Memory B cell (primary cell): ENCODE data around the gene ATP8B4.

ENCODE experiments used
- ATAC-seq: fragments of 150-1000 bp; cut with Tn5 transposase; 2 replicates; pipeline ENCODE4 v1.10.0; 2021; ENCODE audit warnings: low read depth, mild to moderate bottlenecking, moderate library complexity
- DNase-seq, 2 donors: peaks; one replicate each; pipeline ENCODE4 v3.0.0; 2022; ENCODE audit warnings: low spot score in 2 of 2
- H3K27ac Mint-ChIP-seq: one replicate; pipeline ENCODE4 v1.8.0; 2022; ENCODE audit warnings: mild to moderate bottlenecking, moderate library complexity, mixed read lengths
- H3K27me3 Mint-ChIP-seq: one replicate; pipeline ENCODE4 v1.8.0; 2022; ENCODE audit warnings: mixed read lengths
- H3K36me3 Mint-ChIP-seq: one replicate; pipeline ENCODE4 v1.8.0; 2022; ENCODE audit warnings: mild to moderate bottlenecking, mixed read lengths
- H3K4me1 Mint-ChIP-seq: one replicate; pipeline ENCODE4 v1.8.0; 2022; ENCODE audit warnings: mixed read lengths
- H3K4me3 Mint-ChIP-seq: one replicate; pipeline ENCODE4 v1.8.0; 2022; ENCODE audit warnings: mild to moderate bottlenecking, moderate library complexity, mixed read lengths
- H3K9me3 Mint-ChIP-seq: one replicate; pipeline ENCODE4 v1.8.0; 2022; ENCODE audit warnings: mixed read lengths

ATP8B4 gene

DNA sequence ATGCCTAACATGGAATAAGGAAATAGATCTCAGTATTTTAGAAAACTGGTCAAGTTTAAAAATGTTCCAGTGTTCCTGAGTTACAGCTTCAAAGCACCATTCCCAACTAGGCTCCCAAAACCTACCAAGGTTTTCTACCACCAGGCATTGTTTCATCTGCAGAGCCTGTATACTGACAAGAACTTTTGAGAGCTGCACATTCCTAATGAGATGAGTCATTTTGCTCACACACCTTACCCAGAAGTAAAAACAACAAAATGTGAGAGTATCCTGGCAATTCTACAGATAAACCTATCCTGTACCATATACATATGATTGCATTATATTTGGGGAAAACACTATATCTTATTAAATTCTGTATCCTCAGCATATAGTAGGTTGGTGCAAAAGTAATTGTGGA lies 90.7 kb downstream of the ATP8B4 start:
- peaks cover 5% of the 10 kb centered on the region for H3K27me3 Mint-ChIP-seq
- H3K4me1 Mint-ChIP-seq: no peaks in the 10 kb centered on the region
- no peak for DNase-seq
- H3K9me3 Mint-ChIP-seq: no peaks in the 10 kb centered on the region
- no peak overlapping the region for H3K4me3 Mint-ChIP-seq
- H3K27ac Mint-ChIP-seq: no peak overlapping the region
- H3K36me3 Mint-ChIP-seq: no peaks in the 10 kb centered on the region
- no peak for ATAC-seq

DNA sequence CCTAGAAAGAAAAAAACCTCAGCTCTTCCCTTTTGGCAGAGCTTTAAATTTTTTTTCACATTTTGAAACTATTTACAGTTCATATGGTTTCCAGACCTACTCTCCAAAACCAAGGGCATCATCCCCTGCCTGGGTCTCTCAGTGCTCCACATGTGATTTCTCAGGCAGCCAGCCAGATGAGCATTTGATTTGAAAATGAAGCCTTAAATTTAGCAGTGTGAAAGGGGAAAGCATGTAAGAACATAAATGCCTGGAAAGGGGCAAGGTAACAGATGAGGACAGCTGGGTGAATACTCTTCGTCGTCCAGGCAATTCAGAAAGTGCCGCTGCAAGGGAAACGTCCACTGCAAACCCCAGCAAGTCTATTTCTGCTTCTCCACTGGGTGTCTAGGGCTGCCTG lies 94.8 kb downstream of the ATP8B4 start:
- Mint-ChIP-seq H3K27me3 (peaks cover 5% of the 10 kb centered on the region), H3K9me3 (no peaks in the 10 kb centered on the region), H3K4me3 (no peak overlapping the region), H3K4me1 (no peaks in the 10 kb centered on the region), H3K36me3 (no peaks in the 10 kb centered on the region), H3K27ac (no peak overlapping the region)
- ATAC-seq (no peak), DNase-seq (no peak)

DNA sequence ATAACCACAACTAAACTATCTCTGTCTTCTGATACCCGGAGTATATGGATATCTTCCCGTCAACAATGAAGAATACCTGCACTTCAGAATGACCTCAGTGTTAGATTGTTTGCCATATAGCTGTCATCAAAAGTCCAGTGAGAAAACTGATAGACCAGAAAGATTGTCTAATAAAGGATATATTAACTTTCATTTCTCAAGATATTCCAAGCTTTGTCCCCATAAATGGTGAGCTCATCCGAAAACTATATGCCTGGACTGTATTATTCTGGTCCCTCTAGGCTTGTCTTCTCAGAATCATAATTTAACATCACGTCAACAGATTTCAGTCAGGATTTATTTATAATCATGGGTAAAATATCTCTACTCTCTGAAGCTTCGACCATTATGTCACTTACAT lies 100.5 kb downstream of the ATP8B4 start:
- H3K27me3 Mint-ChIP-seq: no peaks in the 10 kb centered on the region
- DNase-seq: no peak
- H3K9me3 Mint-ChIP-seq: no peaks in the 10 kb centered on the region
- no peak overlapping the region for H3K4me3 Mint-ChIP-seq
- H3K36me3 Mint-ChIP-seq: no peaks in the 10 kb centered on the region
- H3K4me1 Mint-ChIP-seq: no peaks in the 10 kb centered on the region
- H3K27ac Mint-ChIP-seq: no peak overlapping the region
- no peak for ATAC-seq

DNA sequence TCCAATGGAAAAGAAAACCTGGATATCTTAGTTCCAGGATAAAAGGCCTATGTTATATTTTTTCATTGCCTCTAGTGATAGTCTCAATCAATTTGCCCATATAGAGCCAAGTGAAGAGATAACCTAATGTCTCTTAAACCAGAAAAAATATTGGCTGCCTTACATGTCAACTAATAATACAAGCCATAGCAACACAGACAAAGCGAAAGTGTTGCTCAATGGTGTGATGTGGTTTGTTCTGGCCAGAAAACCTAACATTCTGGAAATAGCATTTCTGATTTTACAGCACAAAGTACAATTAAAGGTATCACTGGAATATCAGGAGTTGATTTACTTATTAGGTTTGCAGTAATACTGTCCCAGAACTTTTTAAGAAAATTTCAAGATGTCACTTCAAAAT lies 101.5 kb downstream of the ATP8B4 start:
- H3K4me1 Mint-ChIP-seq: no peaks in the 10 kb centered on the region
- H3K36me3 Mint-ChIP-seq: no peaks in the 10 kb centered on the region
- no peaks in the 10 kb centered on the region for H3K27me3 Mint-ChIP-seq
- H3K9me3 Mint-ChIP-seq: no peaks in the 10 kb centered on the region
- H3K27ac Mint-ChIP-seq: no peak overlapping the region
- H3K4me3 Mint-ChIP-seq: no peak overlapping the region
- DNase-seq: no peak
- ATAC-seq: no peak

DNA sequence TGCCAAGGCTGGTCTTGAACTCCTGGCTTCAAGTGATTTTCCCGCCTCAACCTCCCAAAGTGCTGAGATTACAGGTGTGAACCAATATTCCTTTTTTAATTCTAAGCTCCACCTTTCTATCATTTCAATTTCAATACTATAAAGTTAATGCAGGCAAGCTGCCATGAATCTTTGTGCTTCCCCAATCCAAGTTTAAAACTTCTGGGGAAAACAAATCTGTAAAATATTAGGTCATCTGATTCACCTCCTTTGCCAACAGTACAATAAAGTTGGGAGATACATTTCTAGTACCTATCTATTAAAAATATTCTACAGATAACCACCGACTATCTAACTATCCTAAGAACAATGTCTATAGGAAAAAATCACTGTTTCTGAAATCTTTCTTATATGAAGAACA lies 102.1 kb downstream of the ATP8B4 start:
- Mint-ChIP-seq H3K27ac (no peak overlapping the region), H3K27me3 (no peaks in the 10 kb centered on the region), H3K36me3 (no peaks in the 10 kb centered on the region), H3K4me3 (no peak overlapping the region), H3K9me3 (no peaks in the 10 kb centered on the region), H3K4me1 (no peaks in the 10 kb centered on the region)
- no peak for DNase-seq
- no peak for ATAC-seq

DNA sequence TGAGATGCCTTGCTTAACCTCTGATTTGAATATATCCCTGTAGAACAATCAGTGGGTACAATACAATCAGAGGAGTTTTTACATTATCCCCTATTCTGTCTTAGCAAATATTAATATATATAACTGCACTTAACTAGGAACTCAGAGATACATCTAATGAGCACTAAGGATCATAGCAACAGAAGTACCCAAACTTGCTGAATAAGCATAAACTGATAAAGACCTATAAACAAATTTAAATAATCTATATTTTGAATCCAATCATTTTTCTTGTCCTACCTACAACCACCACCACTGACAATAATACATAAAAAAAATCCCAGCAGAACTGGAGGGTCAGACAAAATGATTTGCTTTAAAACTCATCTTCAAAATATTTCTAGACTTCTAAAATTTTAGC lies 106.2 kb downstream of the ATP8B4 start:
- no peaks in the 10 kb centered on the region for H3K27me3 Mint-ChIP-seq
- no peak overlapping the region for H3K27ac Mint-ChIP-seq
- DNase-seq (no peak), ATAC-seq (no peak)
- no peaks in the 10 kb centered on the region for H3K4me1 Mint-ChIP-seq
- H3K9me3 Mint-ChIP-seq: no peaks in the 10 kb centered on the region
- H3K4me3 Mint-ChIP-seq: no peak overlapping the region
- H3K36me3 Mint-ChIP-seq: no peaks in the 10 kb centered on the region

DNA sequence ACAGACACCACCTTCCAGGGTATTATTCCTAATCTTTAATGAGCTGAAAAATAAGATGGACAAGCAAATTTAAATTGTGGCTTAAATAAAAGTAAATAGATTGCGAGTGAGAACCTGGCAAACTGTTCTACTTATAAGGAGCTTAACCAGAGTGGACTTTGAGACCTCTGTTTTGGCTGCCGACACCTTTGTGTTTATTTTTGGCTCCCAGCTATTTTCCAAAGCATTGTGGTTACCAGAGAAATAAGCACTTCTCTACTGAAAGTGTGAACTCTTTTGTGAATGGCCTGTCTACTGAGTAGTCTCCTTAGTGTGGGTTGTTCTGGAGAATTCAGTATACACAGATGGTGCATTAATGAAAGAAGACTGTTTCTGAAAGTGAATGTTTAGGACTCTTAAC lies 109.4 kb downstream of the ATP8B4 start:
- ATAC-seq (no peak), DNase-seq (no peak)
- no peaks in the 10 kb centered on the region for H3K36me3 Mint-ChIP-seq
- H3K27ac Mint-ChIP-seq: no peak overlapping the region
- no peak overlapping the region for H3K4me3 Mint-ChIP-seq
- H3K27me3 Mint-ChIP-seq: no peaks in the 10 kb centered on the region
- no peaks in the 10 kb centered on the region for H3K4me1 Mint-ChIP-seq
- H3K9me3 Mint-ChIP-seq: no peaks in the 10 kb centered on the region

DNA sequence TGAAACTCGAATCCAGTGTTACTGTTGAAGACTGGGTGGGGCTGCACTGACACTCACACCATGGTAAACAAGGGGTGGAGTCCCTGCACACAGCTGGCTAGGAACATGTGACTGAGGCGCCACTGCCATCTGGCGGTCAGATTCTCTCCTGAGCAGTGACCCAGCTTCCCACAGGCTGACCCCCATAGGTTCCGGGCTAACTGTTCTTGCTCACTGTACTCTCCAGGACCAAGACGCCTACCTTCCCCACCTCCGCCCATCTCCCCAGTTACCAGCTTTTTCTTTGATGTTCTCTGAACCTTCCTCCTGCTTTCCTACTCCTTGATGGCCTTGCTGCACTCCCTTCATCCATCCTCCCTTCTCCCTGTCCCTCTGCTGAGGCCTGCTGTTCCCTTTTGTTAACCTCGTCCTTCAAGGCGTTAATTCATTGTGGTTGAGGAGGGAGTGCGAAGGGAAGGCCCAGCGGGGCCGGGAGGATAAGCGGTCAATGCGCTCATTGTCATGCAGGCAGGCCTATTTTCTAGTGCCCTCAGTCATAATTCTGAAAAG lies 115.2 kb downstream of the ATP8B4 start:
- DNase-seq (peak; percentile 47 to 59), ATAC-seq (peak; percentile 100)
- peaks cover 5% of the 10 kb centered on the region for H3K4me1 Mint-ChIP-seq
- H3K27ac Mint-ChIP-seq: peak overlapping the region; percentile 26
- H3K4me3 Mint-ChIP-seq: no peak overlapping the region
- H3K36me3 Mint-ChIP-seq: no peaks in the 10 kb centered on the region
- no peaks in the 10 kb centered on the region for H3K27me3 Mint-ChIP-seq
- no peaks in the 10 kb centered on the region for H3K9me3 Mint-ChIP-seq

DNA sequence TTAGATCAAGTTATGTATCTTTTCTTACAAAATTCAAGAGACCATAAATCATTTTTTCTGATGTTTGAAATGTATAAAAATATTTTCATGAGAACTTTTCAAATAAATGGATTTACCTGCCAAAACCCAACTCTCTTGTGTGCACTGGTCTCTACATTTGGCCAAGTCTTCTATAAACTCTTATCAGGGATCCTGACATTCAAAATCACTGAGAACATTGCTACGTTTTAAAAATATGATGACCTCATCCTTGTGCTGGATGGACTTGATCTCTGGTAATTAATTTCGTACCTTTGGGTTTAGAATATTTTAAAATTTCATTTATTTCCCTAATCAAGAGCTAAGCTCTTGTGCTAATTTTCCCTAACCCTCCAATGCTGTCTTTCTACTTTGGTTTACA lies 127.4 kb downstream of the ATP8B4 start:
- H3K27me3 Mint-ChIP-seq: no peaks in the 10 kb centered on the region
- DNase-seq: no peak
- H3K27ac Mint-ChIP-seq: no peak overlapping the region
- H3K4me3 Mint-ChIP-seq: no peak overlapping the region
- no peak for ATAC-seq
- no peaks in the 10 kb centered on the region for H3K4me1 Mint-ChIP-seq
- no peaks in the 10 kb centered on the region for H3K9me3 Mint-ChIP-seq
- no peaks in the 10 kb centered on the region for H3K36me3 Mint-ChIP-seq

DNA sequence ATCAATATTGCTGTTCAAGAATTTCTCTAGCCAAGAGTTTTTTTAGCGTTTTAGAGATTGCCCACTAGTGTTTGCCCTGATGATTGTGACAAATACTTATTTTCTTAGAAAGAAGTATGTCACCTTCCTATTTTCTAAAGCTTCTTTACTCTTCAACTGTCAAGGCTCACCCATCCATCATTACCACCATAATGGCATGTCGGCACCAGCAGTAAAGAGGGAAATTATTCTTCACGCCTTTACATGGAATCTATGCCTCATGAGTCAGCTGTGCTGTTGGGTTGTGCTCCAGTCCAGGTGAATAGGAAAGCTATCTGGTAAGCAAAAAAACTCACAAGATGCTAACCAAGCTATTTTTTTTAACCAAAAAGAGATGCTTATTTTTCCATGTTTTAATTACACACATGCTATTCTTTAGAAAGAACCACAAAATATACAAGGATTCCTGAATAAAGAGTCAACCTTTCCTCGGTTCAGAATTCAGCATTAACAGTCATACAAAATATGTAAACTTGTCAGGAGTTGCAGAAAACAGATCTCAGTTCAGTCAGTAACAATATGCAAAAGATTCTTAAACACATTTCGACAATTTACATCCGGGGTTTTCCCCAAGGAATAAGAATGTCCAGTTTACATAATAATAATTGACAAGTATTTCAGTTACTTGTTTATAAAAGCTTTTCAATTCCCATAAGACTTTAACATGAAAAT lies 128.0 kb downstream of the ATP8B4 start:
- H3K27me3 Mint-ChIP-seq: no peaks in the 10 kb centered on the region
- no peak overlapping the region for H3K4me3 Mint-ChIP-seq
- H3K27ac Mint-ChIP-seq: no peak overlapping the region
- no peak for ATAC-seq
- H3K4me1 Mint-ChIP-seq: no peaks in the 10 kb centered on the region
- no peaks in the 10 kb centered on the region for H3K9me3 Mint-ChIP-seq
- DNase-seq: no peak
- no peaks in the 10 kb centered on the region for H3K36me3 Mint-ChIP-seq

DNA sequence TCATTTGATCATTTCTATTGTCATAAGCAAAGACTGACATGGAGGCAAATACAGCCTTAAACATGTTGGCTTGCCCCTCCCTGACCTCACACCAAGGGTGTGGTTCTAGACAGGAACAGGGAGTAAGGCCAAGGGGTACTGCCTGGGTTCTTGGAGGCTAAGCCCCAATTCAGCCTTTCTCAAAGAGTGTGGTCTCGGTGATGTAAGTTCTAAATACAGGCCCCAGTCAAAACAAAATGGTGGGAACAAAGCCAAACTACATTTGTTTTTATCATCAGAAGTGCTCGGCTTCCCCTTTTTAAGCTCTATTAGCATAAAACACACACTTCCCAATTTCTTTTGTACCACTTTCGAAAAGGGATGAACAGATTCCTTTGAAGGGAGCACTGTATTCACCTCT lies 129.5 kb downstream of the ATP8B4 start:
- Mint-ChIP-seq H3K9me3 (no peaks in the 10 kb centered on the region), H3K27ac (no peak overlapping the region), H3K27me3 (no peaks in the 10 kb centered on the region), H3K36me3 (no peaks in the 10 kb centered on the region), H3K4me3 (no peak overlapping the region), H3K4me1 (no peaks in the 10 kb centered on the region)
- DNase-seq (no peak), ATAC-seq (no peak)

DNA sequence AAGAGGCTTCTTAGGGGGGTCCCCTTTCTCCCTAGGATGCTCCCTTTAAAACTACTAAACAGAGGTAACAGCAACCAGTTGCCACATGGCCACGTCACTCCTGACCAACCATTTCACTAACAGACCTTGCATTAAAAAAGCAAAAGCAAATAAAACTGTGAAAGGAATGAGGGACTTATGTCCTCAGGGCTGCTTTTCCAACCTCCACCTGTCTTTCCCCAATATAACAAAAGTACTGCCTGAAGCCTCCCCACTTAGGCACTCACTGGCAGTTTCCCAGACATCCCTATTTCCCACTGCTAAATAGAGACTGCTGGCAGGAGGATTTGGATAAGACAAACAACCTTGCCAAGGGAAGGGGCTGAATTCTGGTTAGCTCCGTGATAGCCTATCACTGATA lies 130.3 kb downstream of the ATP8B4 start:
- no peak overlapping the region for H3K27ac Mint-ChIP-seq
- peaks cover under 1% of the 10 kb centered on the region for H3K27me3 Mint-ChIP-seq

DNA sequence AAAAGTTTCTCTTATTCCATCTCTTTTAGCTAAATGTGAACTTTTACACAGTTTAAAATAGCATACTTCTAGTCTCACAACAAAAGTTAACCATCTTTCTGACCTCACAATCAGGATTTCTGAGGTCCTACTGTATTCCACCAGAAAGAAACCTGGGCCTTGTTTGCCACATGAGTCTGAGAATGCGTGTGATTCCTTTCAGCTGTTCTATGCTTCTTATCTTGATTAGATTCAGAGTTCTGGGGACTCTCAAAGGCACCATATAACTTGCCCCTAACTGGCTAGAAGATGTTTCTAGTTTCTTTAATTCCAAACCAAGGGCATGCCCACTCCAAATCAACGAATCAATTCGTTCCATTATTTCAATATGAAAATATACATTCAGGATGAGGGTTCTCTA lies 131.1 kb downstream of the ATP8B4 start:
- ATAC-seq: no peak
- Mint-ChIP-seq H3K36me3 (no peaks in the 10 kb centered on the region), H3K4me3 (no peak overlapping the region)

More for the DNA sequence above, 130.3 kb downstream of the ATP8B4 start:
- Mint-ChIP-seq H3K4me3 (no peak overlapping the region), H3K9me3 (no peaks in the 10 kb centered on the region), H3K36me3 (no peaks in the 10 kb centered on the region), H3K4me1 (no peaks in the 10 kb centered on the region)
- DNase-seq (no peak), ATAC-seq (no peak)

DNA sequence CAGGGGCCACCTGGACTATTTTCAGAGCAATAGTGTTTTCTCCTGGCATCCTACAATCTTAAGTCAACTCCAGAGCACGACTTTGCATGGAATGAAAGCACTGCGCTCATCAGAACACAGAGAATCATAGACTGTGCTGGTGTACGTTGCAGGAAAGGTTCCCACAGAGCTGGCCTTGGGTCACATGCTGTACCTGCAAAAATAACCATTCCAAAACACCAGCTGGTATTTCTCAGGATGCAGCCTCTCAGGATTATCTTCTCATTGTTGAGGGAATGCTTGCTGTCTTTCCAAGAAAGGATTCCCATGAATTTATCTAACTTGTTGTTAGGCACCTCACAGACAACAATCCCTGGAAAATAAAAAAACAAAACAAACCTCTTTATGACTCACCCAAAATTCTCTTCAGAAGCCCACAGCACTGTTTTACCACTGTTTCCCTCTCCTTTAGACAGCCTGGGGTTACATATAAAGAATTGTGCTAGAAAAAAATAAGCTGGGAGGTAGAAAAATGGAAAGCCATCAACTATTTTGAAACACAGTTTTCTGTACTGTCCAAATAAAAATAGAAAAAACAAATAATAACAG lies 131.7 kb downstream of the ATP8B4 start:
- Mint-ChIP-seq H3K27me3 (peaks cover 5% of the 10 kb centered on the region), H3K27ac (no peak overlapping the region), H3K4me1 (no peaks in the 10 kb centered on the region), H3K4me3 (no peak overlapping the region), H3K36me3 (no peaks in the 10 kb centered on the region), H3K9me3 (no peaks in the 10 kb centered on the region)
- ATAC-seq: no peak
- DNase-seq: no peak

More for the DNA sequence above, 131.1 kb downstream of the ATP8B4 start:
- no peaks in the 10 kb centered on the region for H3K9me3 Mint-ChIP-seq
- no peak overlapping the region for H3K27ac Mint-ChIP-seq
- H3K4me1 Mint-ChIP-seq: no peaks in the 10 kb centered on the region
- no peak for DNase-seq
- peaks cover 3% of the 10 kb centered on the region for H3K27me3 Mint-ChIP-seq

DNA sequence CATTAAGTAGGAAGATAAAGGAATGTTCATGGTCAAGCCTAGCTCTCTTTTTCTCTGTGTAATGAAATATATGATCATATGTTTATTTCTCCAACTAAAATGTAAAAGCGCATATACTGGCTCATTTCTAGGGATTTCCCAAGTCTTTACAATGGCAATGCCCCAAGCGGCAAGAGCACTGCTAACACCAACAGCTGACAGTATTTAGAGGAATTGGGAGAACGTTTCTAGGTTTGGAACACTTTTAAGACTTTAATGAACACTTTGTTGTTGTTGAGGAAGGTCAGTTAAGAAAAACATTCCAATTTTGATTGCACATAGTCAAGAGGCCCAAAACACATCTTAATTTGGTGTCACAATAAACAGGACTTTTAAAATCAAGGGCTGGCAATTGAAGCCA lies 132.7 kb downstream of the ATP8B4 start:
- peaks cover 5% of the 10 kb centered on the region for H3K27me3 Mint-ChIP-seq
- H3K4me3 Mint-ChIP-seq: no peak overlapping the region
- ATAC-seq: no peak
- no peaks in the 10 kb centered on the region for H3K9me3 Mint-ChIP-seq
- DNase-seq: no peak
- no peak overlapping the region for H3K27ac Mint-ChIP-seq
- no peaks in the 10 kb centered on the region for H3K36me3 Mint-ChIP-seq
- H3K4me1 Mint-ChIP-seq: no peaks in the 10 kb centered on the region
